HG02678 (cell line): ENCODE data around the gene CIT.
"Not testable (repeated sequence)": the region's sequence is repeated elsewhere in the genome, so short reads cannot be mapped to it uniquely, and the experiment has no call there.

Source experiments
- ATAC-seq: cut with Tn5 transposase; IDR thresholded peaks from one replicate; pipeline ENCODE4 v1.9.1; 2021; ENCODE audit warnings: mild to moderate bottlenecking, moderate library complexity; ENCODE audit not compliant: unreplicated experiment

Gene CIT

DNA sequence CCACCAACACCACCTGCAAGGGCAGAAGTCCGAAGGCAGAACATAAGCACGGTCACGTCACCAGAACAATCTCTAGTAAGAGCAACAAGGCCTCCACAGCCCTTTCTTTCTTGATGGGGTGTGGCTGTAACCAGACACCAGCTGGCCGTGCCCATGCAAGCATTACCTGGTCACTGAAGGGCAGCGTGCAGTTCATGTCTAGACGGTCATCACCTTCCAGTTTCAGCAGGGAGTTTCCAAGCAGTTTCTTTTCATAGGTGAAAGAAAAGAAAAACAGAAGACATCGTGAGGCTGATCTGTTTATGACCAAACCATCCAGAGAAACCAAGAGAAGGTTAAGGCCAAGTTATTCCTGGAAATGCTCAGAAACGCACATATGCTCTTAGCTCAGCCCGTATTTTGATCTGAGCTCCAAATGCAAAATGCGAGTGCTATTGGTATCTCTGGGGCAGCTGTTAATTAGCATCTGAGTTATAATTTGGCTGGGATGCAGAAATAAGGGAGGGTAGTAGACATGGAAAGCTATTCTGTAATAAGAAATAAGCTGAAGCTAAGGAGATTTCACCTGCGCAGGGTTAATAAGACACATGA is 166.7 kb downstream of the CIT start:
- no peak for ATAC-seq

DNA sequence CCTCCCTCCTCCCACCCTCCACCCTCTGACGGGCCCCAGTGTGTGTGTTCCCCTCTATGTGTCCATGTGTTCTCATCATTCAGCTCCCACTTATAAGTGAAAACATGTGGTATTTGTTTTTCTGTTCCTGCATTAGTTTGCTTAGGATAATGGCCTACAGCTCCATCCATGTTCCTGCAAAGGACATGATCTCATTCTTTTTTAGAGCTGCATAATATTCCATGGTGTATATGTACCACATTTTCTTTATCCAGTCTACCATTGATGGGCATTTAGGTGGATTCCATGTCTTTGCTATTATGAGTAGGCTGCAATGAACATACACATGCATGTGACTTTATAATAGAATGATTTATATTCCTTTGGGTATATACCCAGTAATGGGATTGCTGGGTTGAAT is 170.7 kb downstream of the CIT start:
- ATAC-seq = not testable (repeated sequence)

DNA sequence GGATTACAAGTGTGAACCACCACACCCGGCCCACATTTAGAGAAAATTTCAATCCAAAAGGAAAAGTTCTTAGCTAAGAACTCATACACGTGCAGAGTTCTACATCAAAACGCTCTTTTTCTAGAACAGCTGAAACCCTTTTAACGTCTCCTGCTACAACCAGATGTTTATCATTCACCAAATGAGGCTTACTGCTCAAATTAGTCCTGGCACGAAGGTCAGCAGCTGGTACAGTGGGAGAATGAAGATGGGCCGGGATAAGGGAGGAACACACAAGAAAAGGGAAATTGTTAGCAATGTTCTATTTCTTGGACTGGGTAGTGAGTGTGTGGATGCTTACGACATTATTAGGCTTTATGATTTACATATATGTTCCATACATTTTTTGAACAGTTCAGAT is 171.9 kb downstream of the CIT start:
- no peak for ATAC-seq

DNA sequence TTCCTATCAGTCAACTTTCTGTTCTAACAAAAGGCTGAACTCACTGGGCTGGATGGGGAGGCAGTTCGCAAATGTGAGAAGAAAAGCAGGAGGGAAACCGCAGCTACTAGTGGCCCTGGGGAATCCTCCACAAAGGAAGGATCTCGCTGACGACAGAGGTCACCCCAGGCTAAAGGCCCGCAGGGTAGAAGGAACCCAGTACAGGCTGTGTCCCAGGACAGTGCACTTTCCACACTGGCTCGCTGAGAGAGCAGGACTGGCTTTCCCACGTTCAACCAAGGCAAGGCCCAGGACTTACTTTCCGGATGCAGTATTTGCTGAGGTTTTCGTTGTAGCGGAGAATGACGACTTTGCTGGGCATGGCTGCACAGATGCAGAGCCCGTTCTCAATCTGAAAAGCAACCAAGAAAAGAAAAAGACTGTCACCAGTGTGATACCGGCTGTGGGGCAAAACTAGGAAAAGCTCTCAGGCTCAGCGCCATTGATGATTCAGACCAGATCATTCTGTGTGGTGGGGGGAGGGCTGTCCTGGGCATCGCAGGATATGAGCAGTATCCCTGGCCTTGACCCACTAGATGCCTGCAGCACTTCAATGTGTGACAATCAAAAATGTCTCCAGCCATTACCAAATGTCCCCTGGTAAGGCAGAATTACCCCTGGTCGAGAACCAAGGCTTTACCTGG is 172.9 kb downstream of the CIT start:
- no peak for ATAC-seq

DNA sequence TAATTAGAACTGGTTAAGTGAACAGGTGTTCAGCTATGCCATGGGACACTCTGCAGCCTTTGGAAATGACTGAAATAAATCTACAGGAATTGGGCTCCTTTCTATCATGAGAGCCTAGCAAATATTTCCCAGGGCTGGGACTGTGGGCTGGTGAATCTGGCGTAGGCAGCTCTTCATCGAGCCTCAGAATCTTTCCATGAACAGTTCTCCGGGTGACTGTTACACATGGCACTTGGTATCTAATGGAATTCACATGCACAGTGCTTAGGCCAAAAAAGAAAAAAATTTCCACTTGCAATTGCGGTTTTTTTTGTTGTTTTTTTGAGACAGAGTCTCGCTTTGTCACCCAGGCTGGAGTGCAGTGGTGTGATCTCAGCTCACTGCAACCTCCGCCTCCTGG is 177.0 kb downstream of the CIT start:
- ATAC-seq = no peak

DNA sequence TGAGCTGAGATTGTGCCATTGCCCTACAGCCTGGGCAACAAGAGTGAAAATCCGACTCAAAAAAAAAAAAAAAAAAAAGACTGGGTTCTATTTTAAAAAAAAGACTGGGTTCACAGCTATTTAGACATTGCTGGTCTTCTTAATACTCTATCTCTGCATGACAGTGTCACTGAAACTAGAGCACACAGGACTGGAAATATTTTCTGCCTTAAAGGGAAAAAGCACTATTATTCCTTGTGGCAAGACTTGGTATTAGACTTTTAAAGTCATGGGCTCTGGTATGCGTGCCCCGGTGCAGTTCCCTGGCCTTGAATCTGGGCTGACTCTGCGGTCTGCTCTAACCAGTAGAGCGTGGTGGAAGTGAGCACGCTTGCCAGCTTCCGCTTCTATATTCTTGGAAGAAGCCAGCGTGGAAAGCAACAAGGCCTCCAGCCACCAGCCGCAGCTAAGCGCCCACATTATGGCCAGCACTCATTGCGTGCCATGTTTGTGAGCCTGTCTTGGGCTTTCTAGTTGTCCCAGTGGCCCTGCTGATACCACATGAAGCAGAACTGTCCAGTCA is 177.8 kb downstream of the CIT start:
- ATAC-seq = no peak

DNA sequence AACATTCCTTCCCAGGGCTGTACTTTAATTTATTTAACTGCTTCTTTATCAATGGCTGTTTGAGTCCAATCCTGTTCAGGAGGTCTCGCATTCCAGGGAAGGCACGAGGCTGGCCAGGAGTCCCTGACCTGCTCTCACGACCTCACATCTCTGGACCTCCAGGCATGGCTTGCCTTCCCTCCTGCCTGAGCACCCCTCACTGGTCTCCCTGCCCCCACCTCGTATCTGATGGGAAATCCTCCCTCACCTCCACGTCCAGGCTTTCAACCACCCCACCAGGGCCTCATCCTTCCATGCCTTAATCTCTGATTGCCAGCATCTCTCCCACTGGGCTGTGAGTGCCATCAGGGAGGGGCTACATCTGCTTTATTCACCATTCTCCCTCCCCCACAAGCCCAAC is 180.2 kb downstream of the CIT start:
- ATAC-seq = no peak

DNA sequence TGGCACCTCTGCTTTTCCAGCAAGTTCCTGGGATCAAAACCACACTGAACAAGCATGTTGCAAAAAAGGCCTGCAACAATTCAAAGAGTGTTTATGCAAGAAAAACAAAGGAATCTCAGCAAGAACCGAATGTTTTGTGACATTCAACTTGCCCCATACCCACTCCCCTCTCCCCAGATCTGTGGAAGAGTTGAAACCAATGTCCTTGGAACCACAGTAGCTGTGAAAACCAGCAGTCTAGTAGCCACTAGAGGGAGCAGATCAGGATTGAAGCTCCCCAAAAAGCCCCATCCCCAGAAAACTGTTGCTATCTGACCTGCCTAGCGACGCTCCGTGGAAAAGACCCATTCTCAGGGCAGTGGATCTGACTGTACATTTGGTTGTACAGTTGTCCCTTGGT is 182.1 kb downstream of the CIT start:
- no peak for ATAC-seq

DNA sequence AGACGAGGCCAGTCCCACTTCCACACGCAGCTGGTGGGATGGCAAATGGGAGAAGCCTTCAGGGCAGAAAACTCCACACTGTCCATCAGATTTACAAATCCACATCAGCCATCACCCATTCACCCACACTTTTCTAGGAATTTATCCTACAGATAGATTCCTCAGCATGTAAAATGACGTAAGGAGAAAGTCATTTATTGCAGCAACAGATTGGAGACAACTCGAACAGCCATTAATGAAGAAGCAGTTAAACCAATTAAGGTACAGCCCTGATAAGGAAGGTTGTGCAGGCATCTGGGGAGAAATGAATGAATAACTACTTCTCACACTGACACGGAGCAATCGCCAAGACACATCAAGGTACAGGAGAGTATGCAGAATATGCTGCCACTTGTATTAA is 183.0 kb downstream of the CIT start:
- no peak for ATAC-seq

DNA sequence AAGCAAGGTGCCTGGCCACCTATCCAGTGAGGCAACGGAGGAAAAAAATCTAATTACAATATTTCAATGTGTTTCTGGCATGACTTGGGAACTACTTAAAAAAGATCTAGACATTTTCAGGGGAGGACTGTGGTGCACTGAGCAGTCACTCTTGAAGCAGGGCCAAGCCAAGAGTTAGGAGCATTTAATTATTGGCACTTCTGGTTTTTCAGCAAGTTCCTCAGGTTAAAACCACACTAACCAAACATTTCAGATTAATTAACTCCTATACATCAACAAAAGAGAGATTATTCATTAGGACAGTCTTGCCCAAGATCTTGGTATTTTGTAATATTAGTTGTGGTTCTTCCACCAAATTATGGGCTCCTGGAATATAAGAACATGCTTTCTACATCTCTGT is 183.6 kb downstream of the CIT start:
- no peak for ATAC-seq

DNA sequence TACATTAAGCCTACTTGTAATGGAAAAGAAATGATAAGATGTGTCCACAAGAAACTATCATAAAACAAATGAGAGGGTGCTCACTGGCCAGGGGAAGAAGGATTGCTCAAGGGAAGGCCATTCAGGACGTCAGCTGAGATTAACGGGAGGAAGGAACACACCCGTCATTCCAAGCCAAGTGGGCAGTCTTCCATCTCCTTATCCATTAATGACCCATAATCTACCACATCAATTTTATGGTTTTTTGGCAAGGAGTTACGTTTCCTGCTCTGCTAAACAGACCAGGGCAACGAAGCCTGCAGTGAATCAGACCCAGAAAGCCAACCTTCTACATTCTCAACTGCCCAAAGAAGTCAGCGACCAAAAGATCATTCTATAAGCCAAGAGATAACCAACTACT is 184.1 kb downstream of the CIT start:
- no peak for ATAC-seq

DNA sequence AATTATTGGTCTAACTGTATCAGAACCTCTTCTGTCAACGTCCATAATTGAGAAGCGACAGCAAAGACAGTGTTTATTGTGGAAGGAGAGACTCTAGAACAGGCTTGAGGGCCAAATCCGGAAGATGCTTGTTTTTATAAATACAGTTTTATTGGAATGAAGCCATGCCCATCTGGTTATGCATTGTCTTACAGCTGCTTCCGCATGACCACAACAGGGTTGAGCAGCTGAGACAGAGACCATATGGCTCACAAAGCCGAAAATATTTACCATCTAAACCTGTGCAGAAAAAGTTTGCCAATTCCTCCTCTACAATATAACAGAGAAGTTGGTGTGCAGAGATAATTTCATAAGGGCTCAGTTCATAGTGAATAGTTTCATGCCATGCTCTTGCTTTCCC is 184.7 kb downstream of the CIT start:
- no peak for ATAC-seq

DNA sequence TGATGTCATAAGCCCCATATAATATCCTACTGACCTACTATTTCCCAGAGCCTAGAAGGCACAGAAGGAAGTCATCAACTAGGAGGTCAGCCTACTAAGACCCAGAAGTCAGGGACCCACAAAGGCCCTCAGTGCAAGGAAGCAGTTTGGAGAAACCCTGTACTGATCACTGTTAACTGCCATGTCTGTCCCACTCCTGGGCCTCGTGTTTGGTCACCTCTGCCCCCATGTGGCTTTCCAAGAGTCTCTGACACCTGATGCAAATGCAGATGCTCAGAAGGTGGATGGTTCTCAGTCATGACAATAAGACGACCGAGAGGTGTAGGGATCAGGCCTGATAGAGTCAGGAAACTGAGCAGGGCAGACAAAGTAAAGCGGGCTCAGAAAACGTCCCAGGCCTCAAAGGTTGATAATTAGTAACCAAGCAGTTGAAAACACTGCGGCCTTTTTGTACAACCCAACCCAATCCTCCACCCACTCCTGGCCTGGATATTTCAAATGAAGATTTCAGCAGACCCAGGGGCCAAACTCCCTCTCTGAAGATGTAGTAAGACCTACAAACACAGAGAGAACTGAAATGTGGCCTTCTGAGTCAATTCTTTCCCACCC is 185.8 kb downstream of the CIT start:
- ATAC-seq = no peak

DNA sequence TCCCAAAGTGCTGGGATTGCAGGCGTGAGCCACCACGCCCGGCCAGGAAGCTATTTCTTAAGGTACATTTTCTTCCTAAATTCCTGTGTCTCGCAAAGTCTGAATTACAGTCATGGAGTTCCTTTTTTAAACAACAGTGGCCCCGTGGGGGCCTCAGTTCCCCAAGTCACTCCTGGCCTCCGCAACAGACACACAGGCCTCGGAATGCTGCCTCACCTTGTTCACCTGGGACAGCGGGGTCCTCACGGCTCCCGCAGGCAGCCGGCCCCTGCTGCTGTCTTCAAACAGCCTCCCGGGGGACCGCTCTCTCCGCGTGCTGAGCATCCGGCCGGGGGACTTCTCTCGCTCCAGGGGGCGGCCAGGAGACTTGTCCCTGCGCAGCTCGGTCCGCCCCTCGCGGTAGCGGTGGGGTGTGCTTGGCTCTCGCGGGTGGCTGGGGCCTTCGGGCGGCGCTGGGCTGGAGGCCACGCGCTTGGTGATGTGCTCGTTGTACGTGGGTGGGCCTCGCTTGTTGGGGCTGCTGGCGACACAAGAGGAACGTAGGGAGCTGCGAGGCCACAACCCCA is 187.1 kb downstream of the CIT start:
- no peak for ATAC-seq

DNA sequence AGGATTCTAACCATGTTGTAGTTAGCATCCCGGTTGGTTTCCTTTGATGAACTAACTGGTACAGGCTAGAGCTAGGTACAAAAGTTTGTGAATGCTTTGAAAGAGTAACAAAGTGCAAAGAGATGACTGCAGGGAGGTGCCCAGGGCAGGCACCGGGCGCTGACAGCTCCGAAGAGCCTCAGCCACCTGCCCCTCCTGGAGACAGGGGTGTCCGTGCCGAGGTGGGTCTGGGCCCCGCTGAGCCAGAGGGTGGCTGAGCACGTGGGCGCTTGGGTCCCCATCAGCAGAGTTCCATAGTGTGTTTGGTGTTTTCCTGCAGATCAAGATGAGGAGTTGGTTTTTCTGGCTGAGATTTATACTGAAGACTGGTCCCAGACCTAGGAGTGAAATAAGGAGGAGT is 189.2 kb downstream of the CIT start:
- no peak for ATAC-seq

DNA sequence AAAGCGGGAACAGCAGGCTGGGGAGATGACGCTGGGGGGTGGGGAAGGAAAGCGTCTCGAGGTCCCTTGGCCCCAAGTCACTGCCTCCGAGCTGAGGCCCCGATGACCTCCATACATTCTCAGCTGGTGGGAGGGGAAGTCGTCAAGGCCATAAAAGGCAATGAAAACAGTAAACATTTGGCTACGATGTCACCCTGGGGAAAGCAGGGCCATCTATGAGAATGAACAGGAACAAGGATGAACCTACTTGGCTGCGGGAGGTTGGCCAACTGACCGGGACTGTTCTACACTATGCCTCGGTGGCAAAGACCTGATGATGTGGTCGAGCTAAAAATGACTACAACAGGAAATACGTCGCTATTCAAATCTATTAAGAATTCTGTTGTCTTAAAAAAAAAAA is 189.7 kb downstream of the CIT start:
- no peak for ATAC-seq

DNA sequence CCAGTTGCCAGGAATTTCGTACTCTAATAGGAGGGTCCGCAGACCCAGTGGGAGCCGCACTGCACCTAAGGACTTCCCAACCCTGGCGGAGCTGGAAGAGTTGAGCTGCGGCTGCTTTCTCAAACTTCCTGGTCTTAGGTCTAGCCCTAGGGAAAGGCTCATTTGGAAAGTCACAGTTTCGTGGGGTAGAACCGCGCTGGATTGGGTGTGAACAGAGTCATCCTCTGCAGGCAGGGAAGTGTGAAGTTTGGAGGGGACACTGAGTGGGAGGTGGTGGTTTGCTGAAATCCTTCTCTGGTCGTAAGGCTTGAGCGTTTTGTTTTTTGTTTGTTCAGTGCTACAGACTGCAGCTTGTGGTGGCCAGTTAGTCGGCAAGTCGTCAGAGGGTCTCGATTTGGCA is 190.3 kb downstream of the CIT start:
- ATAC-seq = no peak

DNA sequence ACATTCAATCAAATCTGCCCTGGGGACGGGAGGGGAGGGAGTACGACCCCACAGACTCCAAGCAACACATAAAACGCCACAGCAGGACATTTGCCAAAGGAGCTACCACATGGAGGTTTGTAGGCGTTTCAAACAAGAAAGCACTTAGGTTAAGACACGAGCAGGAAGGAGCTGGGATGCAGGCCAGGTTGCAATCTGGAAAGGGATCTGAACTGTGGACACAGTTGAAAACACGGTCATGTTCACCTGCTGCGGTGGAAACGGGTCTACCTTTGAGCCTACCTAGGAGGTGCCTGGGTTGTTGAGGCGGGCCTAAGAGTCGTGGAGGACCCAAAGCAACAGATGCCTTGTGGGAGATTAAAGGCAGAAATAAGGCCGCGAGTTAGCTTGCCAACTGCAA is 190.8 kb downstream of the CIT start:
- ATAC-seq = no peak

DNA sequence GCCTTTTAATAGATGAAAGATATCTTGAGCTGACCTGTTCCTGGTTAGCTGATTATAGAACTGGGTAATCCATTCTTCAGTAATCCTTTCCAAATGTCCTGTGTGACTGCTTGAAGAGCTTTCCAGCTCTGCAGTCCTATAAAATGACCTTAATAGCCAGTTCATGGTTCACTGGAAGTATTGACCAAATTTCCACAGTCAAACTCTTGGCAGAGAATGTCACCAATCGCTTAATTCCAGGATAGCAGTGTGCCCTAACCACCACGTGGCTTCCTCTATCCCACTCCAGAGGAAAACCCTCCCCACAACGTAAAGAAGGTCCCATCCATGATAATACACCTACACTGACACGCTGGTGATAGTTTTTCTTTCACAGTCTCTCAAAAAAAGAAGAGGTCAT is 191.7 kb downstream of the CIT start:
- ATAC-seq = no peak

DNA sequence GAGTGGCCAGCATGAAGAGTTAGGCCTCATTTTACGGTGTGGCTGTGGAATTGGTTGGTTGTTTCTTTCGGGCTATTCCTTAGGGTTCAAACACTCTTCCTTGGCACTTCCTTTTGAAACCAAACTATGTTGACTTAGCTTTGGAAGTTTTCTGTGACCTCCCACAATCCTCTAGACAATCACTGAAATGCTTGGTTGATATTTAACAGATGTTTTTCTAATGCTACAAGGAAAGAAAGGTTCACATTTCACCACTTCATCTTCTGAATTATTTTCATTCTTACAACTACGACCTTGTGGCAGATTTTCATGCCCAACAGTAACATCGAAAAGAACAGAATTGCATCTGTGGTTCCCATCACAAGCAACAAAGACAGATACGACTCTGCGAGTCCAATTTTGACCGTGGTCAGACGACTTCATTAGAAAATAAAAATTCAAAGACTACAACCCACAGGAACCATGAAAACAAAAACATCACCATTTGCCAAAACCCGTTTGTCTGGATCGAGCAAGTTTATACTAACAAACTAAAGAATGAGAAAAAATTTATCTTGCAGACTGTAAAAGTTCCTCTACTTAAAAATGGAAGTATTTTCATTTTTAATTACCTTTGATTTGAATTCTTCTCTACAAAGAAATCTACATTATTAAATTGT is 192.3 kb downstream of the CIT start:
- ATAC-seq = no peak

DNA sequence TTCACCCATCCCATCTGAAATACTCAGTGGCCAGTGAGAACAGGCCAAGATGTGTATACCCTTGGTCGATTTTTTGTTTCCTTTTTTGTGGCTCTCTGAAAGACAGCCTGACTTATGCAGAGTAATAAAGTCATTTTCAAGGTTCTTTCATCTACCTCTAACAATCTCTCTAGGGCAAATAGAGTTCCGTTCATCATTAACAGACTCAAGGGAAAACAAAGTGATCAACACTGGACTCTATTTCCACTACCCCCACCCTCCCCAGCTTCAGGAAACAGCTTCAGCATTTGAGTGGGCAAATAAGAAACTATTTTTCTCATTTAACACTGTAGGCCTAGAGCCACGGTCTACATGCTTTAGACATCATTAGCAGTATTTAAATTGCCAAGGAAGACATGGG is 193.3 kb downstream of the CIT start:
- no peak for ATAC-seq

DNA sequence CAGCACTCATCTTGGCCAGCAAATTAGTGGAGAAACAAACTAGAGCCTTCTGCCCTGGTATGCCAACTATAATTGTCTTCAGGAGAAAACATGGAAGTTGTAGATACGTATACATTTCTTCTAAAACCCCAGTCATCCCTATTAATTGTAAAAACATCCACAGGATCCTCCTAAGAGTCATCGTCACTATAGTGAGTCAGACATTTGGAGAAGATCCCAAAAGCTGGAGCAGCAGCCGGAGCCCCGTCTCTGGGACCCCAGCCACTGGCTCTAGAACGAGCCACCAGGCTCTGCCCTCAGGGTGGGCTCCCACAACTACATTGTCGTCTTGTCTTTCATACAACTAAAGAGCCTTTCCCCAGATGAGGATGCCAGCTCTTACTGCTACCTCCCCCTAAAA is 193.7 kb downstream of the CIT start:
- no peak for ATAC-seq
